Central memory CD4-positive, alpha-beta T cell (primary cell): Measurements from ENCODE around the gene GAB2.
"Not testable (repeated sequence)": the region's sequence is repeated elsewhere in the genome, so short reads cannot be mapped to it uniquely, and the experiment has no call there.

Experiments used
- DNase-seq: peaks from one replicate; pipeline ENCODE4 v3.0.0; 2022
- total RNA-seq, 3 experiments: gene quantifications; one replicate each; lab custom pipeline; 2026; lab: John Stamatoyannopoulos, UW

GAB2 gene, protein sequence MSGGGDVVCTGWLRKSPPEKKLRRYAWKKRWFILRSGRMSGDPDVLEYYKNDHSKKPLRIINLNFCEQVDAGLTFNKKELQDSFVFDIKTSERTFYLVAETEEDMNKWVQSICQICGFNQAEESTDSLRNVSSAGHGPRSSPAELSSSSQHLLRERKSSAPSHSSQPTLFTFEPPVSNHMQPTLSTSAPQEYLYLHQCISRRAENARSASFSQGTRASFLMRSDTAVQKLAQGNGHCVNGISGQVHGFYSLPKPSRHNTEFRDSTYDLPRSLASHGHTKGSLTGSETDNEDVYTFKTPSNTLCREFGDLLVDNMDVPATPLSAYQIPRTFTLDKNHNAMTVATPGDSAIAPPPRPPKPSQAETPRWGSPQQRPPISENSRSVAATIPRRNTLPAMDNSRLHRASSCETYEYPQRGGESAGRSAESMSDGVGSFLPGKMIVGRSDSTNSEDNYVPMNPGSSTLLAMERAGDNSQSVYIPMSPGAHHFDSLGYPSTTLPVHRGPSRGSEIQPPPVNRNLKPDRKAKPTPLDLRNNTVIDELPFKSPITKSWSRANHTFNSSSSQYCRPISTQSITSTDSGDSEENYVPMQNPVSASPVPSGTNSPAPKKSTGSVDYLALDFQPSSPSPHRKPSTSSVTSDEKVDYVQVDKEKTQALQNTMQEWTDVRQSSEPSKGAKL
- total RNA-seq: 3.8 to 37.2 (median 6.8) reads per million in 3 experiments

DNA sequence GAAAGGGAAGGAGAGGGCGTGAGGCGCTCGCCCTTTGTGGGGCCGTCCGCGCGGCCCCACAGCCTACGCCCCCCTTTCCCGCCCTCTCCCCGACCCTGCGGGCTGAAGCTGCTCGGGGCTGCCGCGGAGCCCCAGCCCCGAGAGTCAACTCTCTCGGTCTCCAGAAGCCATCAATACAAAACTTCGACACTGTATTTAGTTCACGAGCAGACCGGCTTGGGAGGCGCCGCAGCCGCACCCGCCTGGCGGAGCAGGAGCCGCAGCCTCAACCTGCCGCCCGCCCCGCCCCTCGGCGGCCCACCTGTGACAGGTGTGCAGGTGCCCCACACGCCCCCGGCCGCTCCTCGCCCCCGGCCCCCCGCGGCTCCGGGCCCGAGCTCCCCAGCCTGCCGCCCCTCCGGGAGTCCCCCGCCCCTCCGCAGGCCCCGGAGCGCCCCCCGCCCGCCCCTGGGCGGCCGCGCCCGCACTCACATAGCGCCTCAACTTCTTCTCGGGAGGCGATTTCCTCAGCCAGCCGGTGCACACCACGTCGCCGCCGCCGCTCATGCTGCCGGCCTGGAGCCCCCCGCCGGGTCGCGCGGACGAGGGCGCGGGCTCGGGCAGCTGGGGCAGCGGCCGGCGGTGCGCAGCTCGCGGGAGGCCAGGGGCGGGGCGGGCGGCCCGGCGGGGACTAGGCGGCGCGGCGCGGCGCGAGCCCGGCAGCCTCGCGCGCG is at the start of gene GAB2:
GAB2 (minus strand) TSS at position 646 of the 713 bp plus-strand sequence; CDS start at position 546, 100 bp downstream.
- DNase-seq: peak; percentile 32

DNA sequence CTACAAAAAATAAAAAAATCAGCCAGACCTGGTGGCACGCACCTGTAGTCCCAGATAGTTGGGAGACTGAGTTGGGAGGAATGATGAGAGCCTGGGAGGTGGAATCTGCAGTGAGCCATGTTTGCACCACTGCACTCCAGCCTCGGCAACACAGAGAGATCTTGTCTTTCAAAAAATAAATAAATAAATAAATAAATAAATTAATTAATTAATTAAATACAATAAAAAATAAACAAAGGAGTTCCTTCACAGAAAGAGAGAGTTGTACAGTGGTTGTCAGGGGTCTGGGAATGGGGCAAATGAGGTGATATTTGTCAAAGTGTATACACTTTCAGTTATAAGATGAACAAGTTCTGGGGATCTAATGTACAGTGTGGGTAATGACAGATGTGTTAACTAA is 49.8 kb upstream of the GAB2 start:
- DNase-seq: no peak

DNA sequence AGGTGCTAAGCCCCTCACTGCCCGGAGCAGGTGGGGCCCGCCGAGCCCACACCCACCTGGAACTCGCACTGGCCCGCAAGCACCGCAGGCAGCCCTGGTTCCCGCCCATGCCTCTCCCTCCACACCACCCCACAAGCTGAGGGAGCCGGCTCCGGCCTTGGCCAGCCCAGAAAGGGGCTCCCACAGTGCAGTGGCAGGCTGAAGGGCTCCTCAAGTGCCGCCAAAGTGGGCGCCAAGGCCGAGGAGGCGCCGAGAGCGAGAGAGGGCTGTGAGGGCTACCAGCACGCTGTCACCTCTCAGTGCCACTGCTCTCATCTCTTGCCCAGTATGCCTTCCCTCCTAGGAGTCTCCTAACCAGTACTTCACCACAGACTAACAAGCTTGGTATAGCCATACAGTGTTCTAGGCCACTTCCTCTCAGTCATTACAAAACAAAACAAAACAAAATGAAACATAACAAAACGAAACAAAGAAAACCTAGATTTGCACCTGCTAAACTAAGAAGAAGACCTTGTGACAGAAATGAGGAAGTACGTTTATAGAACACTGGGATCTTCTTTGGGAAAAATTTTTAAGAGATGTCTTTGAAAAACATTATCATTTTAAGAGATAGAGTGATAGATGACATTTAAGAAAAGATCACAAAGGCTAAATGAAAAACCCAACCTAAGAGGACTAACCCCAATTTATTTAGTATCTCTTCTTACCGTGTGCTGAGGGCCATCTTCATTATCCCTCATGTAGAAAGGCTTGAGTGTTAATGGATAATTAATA is 47.7 kb upstream of the GAB2 start:
- DNase-seq: peak; percentile 44

DNA sequence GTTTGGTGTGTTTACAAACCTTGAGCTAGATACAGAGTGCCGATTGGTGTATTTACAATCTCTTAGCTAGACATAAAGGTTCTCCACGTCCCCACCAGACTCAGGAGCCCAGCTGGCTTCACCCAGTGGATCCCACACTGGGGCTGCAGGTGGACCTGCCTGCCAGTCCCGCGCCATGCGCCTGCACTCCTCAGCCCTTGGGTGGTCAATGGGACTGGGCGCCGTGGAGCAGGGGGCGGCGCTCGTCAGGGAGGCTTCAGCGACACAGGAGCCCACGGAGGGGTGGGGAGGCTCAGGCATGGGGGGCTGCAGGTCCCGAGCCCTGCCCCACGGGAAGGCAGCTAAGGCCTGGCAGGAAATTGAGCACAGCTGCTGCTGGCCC is 47.2 kb upstream of the GAB2 start:
- not testable (repeated sequence) for DNase-seq

DNA sequence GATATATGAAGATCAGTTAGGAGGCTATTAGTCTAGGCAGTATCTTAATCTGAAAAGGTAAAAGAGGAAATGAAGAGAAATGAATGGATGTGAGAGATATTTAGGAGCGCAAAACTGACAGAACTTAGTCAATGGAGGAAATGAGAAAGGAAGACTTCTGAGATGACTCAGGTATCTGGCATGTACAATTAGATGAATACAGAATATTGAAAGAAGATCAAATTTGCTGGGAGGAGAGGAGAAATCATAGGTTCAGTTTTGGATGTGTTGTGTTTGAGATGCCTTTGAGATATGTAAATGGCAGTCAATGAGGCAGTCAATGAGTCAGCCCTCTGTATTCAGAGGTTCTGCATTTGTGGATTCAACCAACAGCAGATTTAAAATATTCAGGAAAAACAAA is 42.9 kb upstream of the GAB2 start:
- DNase-seq: no peak

DNA sequence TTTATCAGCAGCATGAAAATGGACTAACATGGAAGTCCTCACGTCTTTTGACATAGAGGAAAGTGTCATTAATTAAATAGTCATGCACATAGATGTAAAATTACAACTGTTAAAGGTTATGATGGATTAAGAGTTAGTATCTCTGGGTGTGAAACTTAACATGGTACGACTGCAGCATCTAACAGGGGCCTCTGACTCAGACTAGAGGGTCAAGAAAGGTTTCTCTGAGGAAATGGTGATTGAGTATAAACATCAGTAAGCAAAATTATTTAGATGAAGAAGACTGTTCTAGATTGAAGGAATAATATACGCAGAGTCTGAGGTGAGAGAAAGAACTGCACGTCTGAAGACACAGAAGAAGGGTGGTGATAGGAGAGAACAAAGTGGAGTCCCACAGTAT is 42.1 kb upstream of the GAB2 start:
- no peak for DNase-seq

DNA sequence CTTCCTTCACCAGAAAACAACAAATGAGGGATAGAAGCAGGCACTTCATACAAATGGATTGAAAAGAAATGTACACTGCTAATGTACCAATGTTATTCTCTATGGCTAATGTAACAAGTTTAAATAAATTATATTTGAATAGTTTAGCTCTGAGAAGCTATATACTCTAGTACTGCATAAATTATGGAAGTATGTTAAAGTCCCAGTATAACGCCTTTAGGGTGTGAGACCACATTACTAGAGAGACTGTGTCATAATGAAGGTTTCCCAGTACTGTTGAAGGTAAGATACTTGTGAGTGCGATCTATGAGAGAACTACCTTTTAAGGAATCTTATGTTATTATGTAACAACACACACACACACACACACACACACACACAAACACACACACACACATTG is 39.8 kb upstream of the GAB2 start:
- DNase-seq: no peak

DNA sequence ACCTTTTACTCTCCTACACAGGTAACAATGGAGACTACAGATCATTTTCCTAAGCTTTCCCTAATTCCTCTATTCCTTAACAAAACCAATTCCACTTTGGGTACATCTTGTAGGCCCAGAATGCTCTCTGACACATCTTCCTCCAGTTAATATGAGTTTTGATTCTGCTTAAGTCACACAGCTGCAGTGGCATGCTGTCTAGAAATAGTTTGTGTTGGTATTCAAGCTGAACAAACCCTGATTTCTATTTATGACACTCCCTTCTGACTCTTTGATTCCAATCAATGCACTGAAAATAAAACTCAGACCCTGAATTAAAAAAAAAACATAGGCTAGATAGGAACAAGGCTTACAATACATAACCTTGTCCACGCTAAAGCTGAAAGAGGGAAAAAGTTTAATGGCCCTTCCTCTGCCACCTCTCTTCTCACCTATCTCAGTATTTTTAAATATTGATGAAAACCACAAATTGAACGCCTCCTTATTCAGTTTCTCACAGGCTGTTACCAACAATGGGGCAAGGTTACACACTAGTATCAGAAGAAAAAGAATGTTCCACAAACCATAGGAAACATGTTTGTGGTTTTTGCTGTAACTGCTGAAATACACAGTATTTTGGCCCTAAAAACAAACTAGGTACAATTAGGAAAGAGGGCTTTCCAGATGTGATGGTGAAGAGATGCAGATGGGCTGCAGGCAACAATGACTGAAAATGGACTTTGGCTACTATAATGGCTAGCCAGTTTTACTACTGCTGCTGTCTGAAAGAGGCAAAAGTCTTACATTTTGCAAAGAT is 35.7 kb upstream of the GAB2 start:
- no peak for DNase-seq

DNA sequence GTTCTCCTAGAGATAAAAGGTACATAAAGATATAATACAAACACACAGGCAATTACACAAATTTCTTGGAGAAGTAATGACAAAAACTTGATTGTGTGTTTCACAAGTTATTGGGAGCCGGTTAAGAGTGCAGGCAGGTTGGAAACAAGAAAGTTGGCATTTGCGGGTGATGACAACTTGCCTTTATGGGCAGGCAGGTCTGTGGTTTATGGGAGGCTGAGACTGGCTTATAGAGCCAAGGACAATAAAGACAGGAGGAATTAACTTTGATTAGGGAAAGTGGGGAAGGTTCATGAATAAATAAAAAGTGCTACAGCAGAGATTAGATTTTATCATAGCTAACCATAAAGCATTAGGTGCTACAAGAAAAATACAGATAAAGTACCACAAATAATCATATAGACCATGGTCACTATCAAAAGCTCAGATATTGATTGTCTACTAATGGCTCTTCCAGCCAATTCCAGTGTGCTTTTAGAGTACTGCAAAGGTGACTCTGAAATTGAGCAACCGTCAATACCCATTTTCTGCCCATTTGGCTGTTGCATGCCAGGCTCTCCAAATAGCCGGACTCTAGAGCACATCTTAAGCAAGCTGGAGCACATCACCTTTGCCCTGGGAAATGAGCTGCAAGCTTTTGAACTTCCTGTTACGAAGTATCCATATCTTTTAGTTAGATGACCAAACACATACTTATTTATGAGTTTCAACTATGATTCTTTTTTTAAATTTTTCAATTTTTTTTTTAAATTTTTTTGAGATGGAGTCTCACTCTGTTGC is 33.9 kb upstream of the GAB2 start:
- no peak for DNase-seq

DNA sequence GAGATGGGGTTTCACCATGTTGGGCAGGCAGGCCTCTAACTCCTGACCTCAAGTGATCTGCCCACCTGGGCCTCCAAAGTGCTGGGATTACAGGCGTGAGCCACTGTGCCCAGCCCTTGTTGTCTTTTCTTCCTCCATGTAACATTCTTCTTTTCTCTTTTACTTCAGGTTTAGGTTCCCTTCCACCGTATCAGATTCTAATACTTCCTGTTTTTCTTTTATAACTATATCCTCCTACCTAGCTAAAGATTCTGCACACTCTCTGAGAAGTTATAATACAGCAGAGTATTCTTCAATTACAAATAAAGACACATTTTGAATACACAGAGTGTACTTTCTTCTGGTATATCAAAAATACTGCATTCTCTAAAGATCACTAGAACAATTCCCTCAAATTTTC is 33.2 kb upstream of the GAB2 start:
- DNase-seq: no peak

DNA sequence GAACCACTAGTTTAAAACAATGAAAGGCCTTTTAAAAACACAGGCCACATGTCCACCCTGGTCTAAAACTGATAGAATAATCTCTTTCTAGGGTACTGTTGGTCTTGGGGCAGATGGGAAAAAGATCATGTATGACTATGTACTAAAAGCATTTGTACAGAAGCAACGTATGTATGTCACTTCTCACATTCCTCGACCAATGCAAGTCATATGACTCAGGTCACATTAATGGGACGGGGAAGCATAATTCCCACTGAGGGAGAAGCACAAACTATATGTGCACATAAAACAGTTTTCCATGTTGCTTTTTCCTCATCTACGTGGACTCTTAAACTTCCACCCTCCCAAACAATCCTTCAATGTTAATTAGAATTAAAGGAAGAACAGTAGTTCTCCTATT is 32.2 kb upstream of the GAB2 start:
- no peak for DNase-seq

DNA sequence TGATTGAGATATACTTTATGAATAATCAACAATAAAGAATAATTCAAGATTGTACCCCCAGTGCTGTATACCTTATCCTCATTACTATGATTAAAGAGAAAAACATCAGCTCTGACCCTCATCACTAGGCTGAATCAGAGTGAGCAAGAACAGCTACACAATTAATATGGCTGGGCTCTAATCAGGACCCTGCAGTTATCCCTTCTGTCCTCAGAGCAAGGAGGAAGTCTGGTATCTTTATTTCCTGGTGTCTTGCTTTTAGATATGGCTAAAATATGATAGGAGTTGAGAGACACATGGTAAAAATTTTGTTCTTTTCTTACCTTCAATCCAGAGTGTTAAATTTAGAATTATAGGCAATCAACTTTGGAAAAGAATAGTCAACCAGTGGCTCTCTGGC is 28.6 kb upstream of the GAB2 start:
- no peak for DNase-seq

DNA sequence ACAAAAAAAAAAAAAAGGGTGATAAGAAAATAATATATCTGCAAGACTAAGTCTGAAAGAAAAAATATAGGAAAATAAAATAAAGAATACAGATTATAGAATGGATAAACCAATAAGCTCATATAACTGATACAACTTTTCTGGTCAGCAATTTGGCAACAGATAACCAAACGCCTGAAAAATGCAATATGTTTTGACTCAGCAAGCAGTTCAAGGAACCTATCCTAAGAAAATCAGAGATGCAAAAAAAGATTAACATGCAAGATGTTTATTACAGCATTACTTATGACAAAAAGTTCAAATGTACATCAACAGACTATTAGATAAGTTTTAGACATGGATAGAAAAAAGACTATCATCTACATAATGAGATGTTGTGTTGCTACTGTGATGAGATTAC is 27.1 kb upstream of the GAB2 start:
- no peak for DNase-seq

DNA sequence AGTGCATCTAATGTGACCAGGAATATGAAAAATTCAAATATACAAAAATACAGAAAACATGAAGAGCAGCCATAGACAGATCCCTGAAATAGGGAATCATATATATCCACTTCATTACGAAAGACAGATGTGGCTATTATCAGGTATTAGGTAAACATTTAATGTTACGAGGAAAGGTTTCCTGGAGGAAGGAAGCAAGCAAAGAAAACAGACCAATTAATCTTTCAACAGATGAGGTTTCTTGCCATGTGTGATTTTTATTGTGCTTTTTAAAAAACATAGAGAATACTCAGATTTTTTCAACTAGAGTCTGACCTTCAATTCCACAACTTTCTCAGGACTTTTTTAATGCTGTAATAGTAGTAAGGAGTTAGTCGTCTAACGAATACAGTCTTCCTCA is 24.3 kb upstream of the GAB2 start:
- no peak for DNase-seq

DNA sequence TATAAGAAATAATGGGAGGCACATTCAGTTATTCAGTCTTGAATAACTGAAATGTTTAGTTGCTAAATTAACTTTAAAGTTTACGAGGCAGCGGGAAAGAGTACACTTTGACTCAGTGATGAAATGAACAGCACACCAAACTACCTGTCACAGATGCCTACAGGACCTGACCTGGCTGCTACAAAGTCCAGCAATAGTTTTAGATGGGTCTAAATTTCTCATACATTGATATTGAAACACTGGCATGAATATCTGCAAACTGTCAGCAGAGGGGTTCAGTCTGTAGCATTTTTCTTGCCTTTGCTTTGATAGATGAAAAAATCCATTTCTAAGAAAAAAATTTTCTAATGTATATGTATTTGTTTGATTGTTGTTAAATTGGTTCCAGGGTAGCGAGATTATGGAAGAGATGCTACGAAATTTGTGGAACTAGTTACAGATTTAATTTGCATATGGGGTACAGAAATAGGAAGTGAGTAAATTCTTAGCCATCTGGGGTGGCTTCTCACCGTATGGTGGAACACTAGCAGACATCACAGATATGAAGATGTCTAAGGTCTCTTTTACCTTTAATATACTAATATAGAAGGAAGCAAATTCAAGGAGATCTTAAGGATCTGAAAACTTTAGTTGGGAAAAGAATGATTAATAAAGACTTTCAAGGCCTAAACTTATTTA is 20.8 kb upstream of the GAB2 start:
- no peak for DNase-seq

DNA sequence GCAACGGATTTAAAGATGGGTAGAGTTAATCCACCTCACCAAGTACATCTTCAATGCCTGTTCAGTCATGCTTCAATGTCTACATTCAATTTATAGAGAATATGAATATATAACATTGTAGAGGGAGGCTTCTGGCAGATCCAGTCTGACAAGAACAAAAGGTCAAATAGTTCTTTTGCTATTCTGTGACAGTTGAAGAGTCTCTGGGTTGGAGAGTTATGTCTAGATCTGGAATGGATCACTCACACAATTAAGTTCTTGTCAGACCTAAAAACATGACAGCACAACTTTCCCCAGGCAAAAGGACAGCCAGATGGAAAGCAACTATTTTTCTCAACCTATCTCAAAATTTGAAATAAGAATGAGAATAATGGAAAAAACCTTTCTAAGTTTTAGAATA is 15.3 kb upstream of the GAB2 start:
- no peak for DNase-seq

DNA sequence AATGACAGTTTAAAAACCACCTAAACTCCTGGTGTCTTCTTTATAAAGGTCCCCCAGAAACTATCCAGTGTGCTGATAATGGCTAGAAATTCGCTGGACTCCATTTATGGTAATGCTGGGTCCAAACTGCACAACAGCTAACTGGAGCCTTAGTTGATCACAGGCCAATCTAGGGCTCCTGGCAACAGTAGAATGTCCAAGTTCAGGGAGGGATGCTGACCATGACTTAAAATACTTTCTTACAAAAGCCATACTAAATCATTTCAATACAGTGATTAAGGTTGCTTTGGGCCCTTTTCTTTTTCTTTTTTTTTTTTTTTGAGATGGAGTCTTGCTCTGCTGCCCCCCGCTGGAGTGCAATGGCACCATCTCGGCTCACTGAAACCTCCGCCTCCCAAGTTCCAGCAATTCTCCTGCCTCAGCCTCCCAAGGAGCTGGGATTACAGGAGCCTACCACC is 14.5 kb upstream of the GAB2 start:
- DNase-seq: no peak

DNA sequence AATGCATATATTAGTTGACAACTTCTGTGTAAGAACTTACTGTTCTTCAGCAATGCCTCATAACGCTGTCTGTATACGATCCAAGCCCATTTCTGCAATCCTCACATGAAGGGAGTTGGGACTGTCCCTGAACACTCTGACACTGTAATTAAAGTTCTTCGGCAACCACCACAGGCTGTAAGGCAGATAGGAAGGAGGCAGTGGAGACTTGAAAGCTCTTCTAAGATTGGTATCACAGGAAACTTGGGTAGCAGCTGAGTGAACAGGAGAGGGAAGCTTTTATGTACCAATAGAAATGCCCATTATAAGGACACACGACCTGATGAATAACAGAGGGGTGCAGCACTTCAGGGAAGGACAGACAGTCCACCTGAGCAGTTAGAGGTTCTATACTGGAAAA is 12.0 kb upstream of the GAB2 start:
- no peak for DNase-seq

DNA sequence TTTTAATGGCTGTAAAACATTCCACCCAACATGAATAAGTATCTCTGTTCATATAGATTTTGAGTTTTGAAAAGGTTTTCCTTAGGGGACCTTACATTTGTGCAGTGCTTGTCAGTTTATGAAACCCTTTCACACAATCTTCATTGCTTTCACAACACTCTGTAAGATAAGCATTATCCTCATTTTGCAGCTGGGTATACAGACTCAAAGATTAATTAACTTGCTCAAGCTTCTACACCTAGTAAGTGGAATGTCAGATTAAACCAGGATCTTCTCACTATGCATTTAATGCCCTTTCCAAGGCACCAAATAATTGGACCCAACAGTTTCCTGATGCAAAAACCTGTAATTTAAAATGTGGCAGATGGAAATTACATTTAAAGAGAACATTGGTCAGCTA is 11.6 kb upstream of the GAB2 start:
- DNase-seq: no peak

DNA sequence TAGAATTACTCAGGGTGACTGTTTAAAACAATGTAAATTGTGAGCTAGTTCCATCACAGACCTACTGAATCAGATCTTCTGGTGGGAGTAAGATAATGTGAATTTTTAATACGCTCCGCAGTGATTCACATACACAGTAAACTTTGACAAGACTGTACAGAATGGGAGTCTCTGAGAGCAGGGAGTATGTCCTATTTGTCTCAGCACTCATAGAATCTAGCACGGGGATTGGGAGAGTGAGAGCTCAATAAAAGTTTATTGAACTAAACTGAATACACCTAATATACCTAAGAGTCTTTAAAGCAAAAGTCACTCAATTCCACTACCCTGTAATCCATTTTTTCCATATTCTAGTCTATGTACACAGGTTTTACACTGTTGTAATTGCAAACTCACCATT is 11.2 kb upstream of the GAB2 start:
- DNase-seq: no peak

DNA sequence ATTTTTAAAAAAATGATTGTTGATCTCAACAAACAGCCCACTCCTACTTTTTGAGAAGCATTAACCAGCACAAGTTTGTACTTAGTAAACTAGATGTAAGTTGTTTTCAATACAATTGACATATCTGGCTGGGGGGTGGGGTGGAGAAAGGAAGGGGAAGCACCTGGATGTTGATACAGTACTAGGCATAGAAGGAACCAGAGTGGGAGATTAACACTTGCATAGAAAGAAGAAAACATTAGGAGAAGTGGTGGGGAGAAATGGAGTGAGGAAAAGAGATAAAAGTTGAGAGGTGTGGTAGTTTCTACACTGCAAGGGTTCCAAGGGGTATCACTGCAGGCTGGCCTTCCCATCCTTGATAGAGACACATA is 10.6 kb upstream of the GAB2 start:
- DNase-seq: no peak
